Fibroblast of lung (primary cell): ENCODE measurements around the gene PIK3R1. TPM values are rescaled to one million over a fixed set of nuclear protein-coding genes. Genes with fewer than 3 reads are reported as not detected.

Experiments used
- DNase-seq, 2 donors: peaks; one replicate each; pipeline versions ENCODE4 v3.0.0 to v3.0.0-alpha.2; 2010; ENCODE audit warnings: low read depth in 2 of 2
- H2AFZ ChIP-seq: 2 replicates; pipeline ENCODE4 v1.5.1; 2012; ENCODE audit warnings: low read length, control low read depth, inconsistent platforms
- H3K27ac ChIP-seq: 2 replicates; pipeline ENCODE4 v1.5.1; 2011; ENCODE audit warnings: low read length, control low read depth; ENCODE audit not compliant: insufficient read depth
- H3K27me3 ChIP-seq: 2 replicates; pipeline ENCODE4 v1.5.1; 2011; ENCODE audit warnings: mild to moderate bottlenecking, low read length; ENCODE audit not compliant: control insufficient read depth, insufficient read depth
- H3K36me3 ChIP-seq: 2 replicates; pipeline ENCODE4 v1.5.1; 2011; ENCODE audit warnings: low read length; ENCODE audit not compliant: control insufficient read depth, insufficient read depth
- H3K4me1 ChIP-seq: 2 replicates; pipeline ENCODE4 v1.5.1; 2011; ENCODE audit warnings: low read length; ENCODE audit not compliant: control insufficient read depth, insufficient read depth; ENCODE audit errors: extremely low read depth
- H3K4me2 ChIP-seq: 2 replicates; pipeline ENCODE4 v1.5.1; 2011; ENCODE audit warnings: low read length, control low read depth; ENCODE audit not compliant: insufficient read depth; ENCODE audit errors: extremely low read depth
- H3K4me3 ChIP-seq, 4 experiments: fragments of 200-600 bp in 1 of 4; sonication (generic) in 1 of 4; replicated peaks in 1 of 4; 2 replicates each; pipeline ENCODE4 v1.5.1; 2011 to 2016; ENCODE audit warnings: low read length in 4 of 4, low read depth in 3 of 4, mild to moderate bottlenecking in 3 of 4, control low read depth in 2 of 4, inconsistent platforms in 1 of 4, mixed read lengths in 1 of 4; ENCODE audit not compliant: insufficient read depth in 1 of 4; ENCODE audit errors: control extremely low read depth in 1 of 4
- H3K79me2 ChIP-seq: 2 replicates; pipeline ENCODE4 v1.5.1; 2012; ENCODE audit warnings: mild to moderate bottlenecking, low read length, inconsistent platforms; ENCODE audit not compliant: control insufficient read depth, insufficient read depth
- H3K9ac ChIP-seq: 2 replicates; pipeline ENCODE4 v1.5.1; 2011; ENCODE audit warnings: mild to moderate bottlenecking, low read length, control low read depth; ENCODE audit not compliant: insufficient read depth
- H3K9me3 ChIP-seq: 2 replicates; pipeline ENCODE4 v1.5.1; 2012; ENCODE audit warnings: low read depth, low read length; ENCODE audit not compliant: control insufficient read depth, insufficient read depth
- H4K20me1 ChIP-seq: 2 replicates; pipeline ENCODE4 v1.5.1; 2011; ENCODE audit warnings: low read length; ENCODE audit not compliant: control insufficient read depth, insufficient read depth; ENCODE audit errors: extremely low read depth
- CTCF ChIP-seq, 2 donors: IDR thresholded peaks in 1 of 2; conservative IDR thresholded peaks in 1 of 2; 1 replicate in 1 of 2; 2 replicates in 1 of 2; pipeline ENCODE4 v1.5.1; 2011 to 2012; ENCODE audit warnings: low read length in 2 of 2, control low read depth in 1 of 2, inconsistent platforms in 1 of 2, low read depth in 1 of 2, mild to moderate bottlenecking in 1 of 2
- EZH2 ChIP-seq: IDR thresholded peaks from 2 replicates; pipeline ENCODE4 v1.5.1; 2012; ENCODE audit warnings: low read length, control low read depth, mild to moderate bottlenecking; ENCODE audit errors: missing control alignments
- polyA plus RNA-seq, 2 donors: library from polyadenylated mRNA; depleted of rRNA in 1 of 2; stranded (reverse) in 1 of 2; unstranded in 1 of 2; fragments of >200 nt; gene quantifications; 2 replicates each; pipeline ENCODE4 v1.2.1, GENCODE V29; 2011 to 2012; ENCODE audit warnings: missing spikeins in 1 of 2
- total RNA-seq: library from RNA; depleted of rRNA; stranded (reverse); fragments of >200 nt; gene quantifications from 2 replicates; pipeline ENCODE4 v1.2.1, GENCODE V29; 2014

PIK3R1 gene
- total and polyA plus RNA-seq, 2 donors (not counting 1 experiment from before 2014, with no cell fraction given), result 17.7 to 36.3 TPM

GRCh38 chr5:68286612-68286912, 71.0 kb downstream of the PIK3R1 start:
- TF ChIP-seq EZH2, result no peak
- TF ChIP-seq CTCF (conservative IDR thresholded peaks at IDR 0.05 in 1 of 2, IDR thresholded peaks at IDR 0.05 in 1 of 2; ENCODE audit: low read depth in 1 of 2, low read length in 2 of 2), result no peak
- Histone ChIP-seq H3K27ac (no peak overlapping the region), H3K9ac (no peak overlapping the region), H4K20me1 (no peaks in the 10 kb centered on the region), H3K4me2 (no peak overlapping the region), H2AFZ (no peak overlapping the region), H3K79me2 (peaks cover 2% of the 10 kb centered on the region), H3K36me3 (no peaks in the 10 kb centered on the region), H3K27me3 (no peaks in the 10 kb centered on the region), H3K4me1 (peaks cover 10% of the 10 kb centered on the region), H3K4me3 (no peak overlapping the region), H3K9me3 (no peaks in the 10 kb centered on the region)
- no peak for DNase-seq

DNA sequence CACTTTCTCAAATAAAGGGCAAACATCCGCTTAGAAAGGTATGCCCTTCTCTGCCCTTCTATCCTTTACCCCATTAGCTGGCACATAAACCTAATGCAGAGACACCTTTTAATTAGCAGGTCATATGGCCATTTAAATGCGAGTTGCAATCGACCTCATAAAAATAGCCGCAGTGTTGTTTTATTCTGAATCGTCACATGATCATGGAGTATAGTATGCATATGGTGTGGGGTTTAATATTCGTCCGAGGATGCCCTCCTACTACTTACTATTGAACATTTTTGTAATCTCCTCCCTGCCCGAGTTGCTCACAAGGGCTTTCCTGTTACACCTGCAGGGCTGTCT, 72.0 kb downstream of the PIK3R1 start:
- H3K4me2 ChIP-seq, result peak overlapping the region; percentile 94
- no peak for DNase-seq
- H3K4me1 ChIP-seq, result peaks cover 12% of the 10 kb centered on the region
- peaks cover 2% of the 10 kb centered on the region for H3K79me2 ChIP-seq
- H2AFZ ChIP-seq, result no peak overlapping the region
- peak overlapping the region; percentile 69 for H3K27ac ChIP-seq
- TF ChIP-seq CTCF (conservative IDR thresholded peaks at IDR 0.05 in 1 of 2, IDR thresholded peaks at IDR 0.05 in 1 of 2; ENCODE audit: low read depth in 1 of 2, low read length in 2 of 2), result no peak
- TF ChIP-seq EZH2, result no peak
- no peaks in the 10 kb centered on the region for H3K9me3 ChIP-seq
- no peaks in the 10 kb centered on the region for H4K20me1 ChIP-seq
- no peaks in the 10 kb centered on the region for H3K27me3 ChIP-seq
- H3K36me3 ChIP-seq, result no peaks in the 10 kb centered on the region
- peak overlapping the region in 3 of 4 experiments; percentile 53 to 60 (median 60) for H3K4me3 ChIP-seq
- no peak overlapping the region for H3K9ac ChIP-seq

GRCh38 chr5:68287976-68288706, 72.6 kb downstream of the PIK3R1 start:
- Histone ChIP-seq H3K27ac (peak overlapping the region; percentile 69), H2AFZ (no peak overlapping the region), H3K4me1 (peaks cover 12% of the 10 kb centered on the region), H3K4me2 (peak overlapping the region; percentile 94), H3K79me2 (peaks cover 2% of the 10 kb centered on the region), H3K36me3 (no peaks in the 10 kb centered on the region), H4K20me1 (no peaks in the 10 kb centered on the region), H3K4me3 (peak overlapping the region; percentile 53 to 60 (median 59)), H3K9me3 (no peaks in the 10 kb centered on the region), H3K27me3 (no peaks in the 10 kb centered on the region), H3K9ac (peak overlapping the region; percentile 51)
- no peak for TF ChIP-seq CTCF (conservative IDR thresholded peaks at IDR 0.05 in 1 of 2, IDR thresholded peaks at IDR 0.05 in 1 of 2; ENCODE audit: low read depth in 1 of 2, low read length in 2 of 2)
- no peak for TF ChIP-seq EZH2
- DNase-seq, result peak; percentile 51 to 66
